CD8-positive, alpha-beta memory T cell (primary cell): ENCODE results near the gene SLIT2. TPM values are rescaled to one million over a fixed set of nuclear protein-coding genes. Genes with fewer than 3 reads are reported as not detected.

Source experiments
- CTCF ChIA-PET: fragments of 350-600 bp; sonication (Branson Sonifier 250); formaldehyde crosslinking; loops from one replicate; lab custom pipeline; 2021; ENCODE audit warnings: antibody characterized with exemption; lab: Charles Lee
- POLR2A ChIA-PET: fragments of 350-600 bp; sonication (Branson Sonifier 250); formaldehyde crosslinking; loops from one replicate; lab custom pipeline; 2021; ENCODE audit warnings: antibody characterized with exemption; lab: Charles Lee
- DNase-seq, 5 donors: peaks; one replicate each; pipeline versions ENCODE4 v3.0.0 to v3.0.0-alpha.2; 2020 to 2022; ENCODE audit warnings: mixed read lengths in 1 of 5
- H3K27ac ChIP-seq: one replicate; pipeline ENCODE4 v1.7.0; 2013; ENCODE audit warnings: low read depth, mild to moderate bottlenecking, low read length, moderate library complexity
- H3K27me3 ChIP-seq: 2 replicates; pipeline ENCODE4 v1.7.0; 2013; ENCODE audit warnings: low read length, mild to moderate bottlenecking; ENCODE audit not compliant: insufficient read depth, poor library complexity, severe bottlenecking
- H3K36me3 ChIP-seq: 2 replicates; pipeline ENCODE4 v1.7.0; 2013; ENCODE audit warnings: mild to moderate bottlenecking, low read length, moderate library complexity; ENCODE audit not compliant: insufficient read depth
- H3K4me1 ChIP-seq: 2 replicates; pipeline ENCODE4 v1.7.0; 2013; ENCODE audit warnings: mild to moderate bottlenecking, low read length, moderate library complexity; ENCODE audit not compliant: insufficient read depth
- H3K4me3 ChIP-seq: 2 replicates; pipeline ENCODE4 v1.7.0; 2013; ENCODE audit warnings: mild to moderate bottlenecking, low read length
- H3K9me3 ChIP-seq: 2 replicates; pipeline ENCODE4 v1.7.0; 2013; ENCODE audit warnings: mild to moderate bottlenecking, low read length
- H3K27ac Mint-ChIP-seq, 8 donors: one replicate each; pipeline ENCODE4 v1.8.0; 2020 to 2021; ENCODE audit warnings: mixed read lengths in 8 of 8, mild to moderate bottlenecking in 6 of 8, inconsistent platforms in 3 of 8, moderate library complexity in 3 of 8
- H3K27me3 Mint-ChIP-seq, 2 donors: one replicate each; pipeline ENCODE4 v1.8.0; 2020 to 2021; ENCODE audit warnings: mixed read lengths in 2 of 2, mild to moderate bottlenecking in 1 of 2, moderate library complexity in 1 of 2
- H3K36me3 Mint-ChIP-seq, 3 donors: one replicate each; pipeline ENCODE4 v1.8.0; 2020 to 2021; ENCODE audit warnings: mixed read lengths in 3 of 3, inconsistent platforms in 1 of 3, mild to moderate bottlenecking in 1 of 3
- H3K4me1 Mint-ChIP-seq, 3 donors: one replicate each; pipeline ENCODE4 v1.8.0; 2020 to 2021; ENCODE audit warnings: mixed read lengths in 3 of 3, inconsistent platforms in 1 of 3, mild to moderate bottlenecking in 1 of 3
- H3K4me3 Mint-ChIP-seq, 7 donors: one replicate each; pipeline ENCODE4 v1.8.0; 2020 to 2021; ENCODE audit warnings: mixed read lengths in 7 of 7, mild to moderate bottlenecking in 6 of 7, moderate library complexity in 4 of 7, inconsistent platforms in 2 of 7
- H3K9me3 Mint-ChIP-seq, 5 donors: one replicate each; pipeline ENCODE4 v1.8.0; 2020 to 2022; ENCODE audit warnings: mixed read lengths in 5 of 5, mild to moderate bottlenecking in 3 of 5, moderate library complexity in 2 of 5, inconsistent platforms in 1 of 5
- polyA plus RNA-seq: library from polyadenylated mRNA; unstranded; fragments of 300-500 nt; fragmentation: Illumina TruSeq; gene quantifications from one replicate; pipeline ENCODE4 v1.2.3, GENCODE V29; 2021
- total RNA-seq, 2 experiments: library from RNA; stranded (reverse); gene quantifications; one replicate each; pipeline ENCODE4 v1.2.3, GENCODE V29; 2021

The SLIT2 gene
- total and polyA plus RNA-seq, 3 experiments from 2014 or later, result not detected

- DNase-seq, result no peak
- peaks cover 4 to 11% (median 7%) of the 10 kb centered on the region in 5 donors for H3K9me3 Mint-ChIP-seq
- H3K27ac Mint-ChIP-seq, result no peak overlapping the region
- Histone ChIP-seq H3K4me3 (no peak overlapping the region), H3K36me3 (no peaks in the 10 kb centered on the region), H3K9me3 (no peaks in the 10 kb centered on the region), H3K27ac (no peak overlapping the region), H3K4me1 (no peaks in the 10 kb centered on the region), H3K27me3 (peaks cover 4% of the 10 kb centered on the region)
- CTCF ChIA-PET, result no interaction called here
- no peak overlapping the region for H3K4me3 Mint-ChIP-seq
- POLR2A ChIA-PET, result no interaction called here
- H3K4me1 Mint-ChIP-seq, result peaks cover 0 to 9% (median 2%) of the 10 kb centered on the region in 3 donors
- peaks cover 15 to 32% of the 10 kb centered on the region in 2 donors for H3K27me3 Mint-ChIP-seq
- no peaks in the 10 kb centered on the region for H3K36me3 Mint-ChIP-seq
Measured at GRCh38 chr4:20255823-20256222, 4.1 kb downstream of the SLIT2 start.

DNA sequence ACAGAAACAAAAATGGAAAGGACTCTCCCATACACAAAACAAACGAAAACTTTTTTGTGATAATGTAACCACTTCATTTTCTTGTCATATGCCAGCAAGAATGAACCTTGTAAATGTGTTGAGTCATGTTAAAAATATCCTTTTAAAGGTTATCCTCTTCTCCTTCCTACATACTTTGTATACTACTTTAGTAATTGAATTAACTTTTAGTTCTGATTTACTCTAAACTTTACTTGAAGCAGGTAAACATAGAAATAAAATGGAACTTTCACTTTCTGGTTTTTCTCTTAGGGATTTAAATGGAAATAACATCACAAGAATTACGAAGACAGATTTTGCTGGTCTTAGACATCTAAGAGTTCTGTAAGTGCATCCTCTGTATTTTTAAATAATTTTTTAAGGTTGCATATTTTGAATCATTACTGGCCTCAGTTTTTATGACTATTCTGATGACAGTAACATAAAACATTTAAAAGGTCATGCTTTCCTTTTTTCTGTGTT lies 4.7 kb downstream of the SLIT2 start:
- Histone ChIP-seq H3K4me1 (no peaks in the 10 kb centered on the region), H3K4me3 (no peak overlapping the region), H3K27ac (no peak overlapping the region), H3K9me3 (no peaks in the 10 kb centered on the region), H3K36me3 (no peaks in the 10 kb centered on the region), H3K27me3 (peaks cover 4% of the 10 kb centered on the region)
- ChIA-PET POLR2A (no interaction called here), CTCF (no interaction called here)
- Mint-ChIP-seq H3K9me3 (peaks cover 4 to 7% (median 5%) of the 10 kb centered on the region in 5 donors), H3K27ac (no peak overlapping the region), H3K4me3 (no peak overlapping the region), H3K27me3 (peaks cover 12 to 26% of the 10 kb centered on the region in 2 donors), H3K4me1 (peaks cover 0 to 4% (median 0%) of the 10 kb centered on the region in 3 donors), H3K36me3 (no peaks in the 10 kb centered on the region)
- DNase-seq, result no peak

DNA sequence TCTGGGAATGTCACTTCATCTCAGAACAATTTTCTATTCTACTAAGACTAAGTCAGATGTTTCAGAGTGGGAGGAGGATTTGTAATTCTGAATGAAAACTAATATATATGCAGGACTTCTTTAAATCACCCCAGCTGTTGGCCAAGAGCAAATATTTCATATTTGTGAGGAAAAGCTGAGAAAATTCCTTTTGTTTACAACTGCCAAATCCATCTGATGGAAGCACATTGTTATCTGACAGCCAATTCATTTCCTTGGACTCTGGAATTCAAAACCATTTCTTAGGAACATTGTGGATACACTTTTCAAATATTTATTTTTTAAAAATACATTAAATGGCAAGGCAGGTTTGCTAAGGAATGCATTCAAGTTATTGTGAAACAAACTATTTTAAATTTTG lies 8.0 kb downstream of the SLIT2 start:
- CTCF ChIA-PET, result no interaction called here
- Mint-ChIP-seq H3K27ac (no peak overlapping the region), H3K27me3 (peaks cover 4 to 10% of the 10 kb centered on the region in 2 donors), H3K36me3 (no peaks in the 10 kb centered on the region), H3K4me3 (no peak overlapping the region), H3K4me1 (no peaks in the 10 kb centered on the region), H3K9me3 (peaks cover 4 to 8% (median 5%) of the 10 kb centered on the region in 5 donors)
- H3K9me3 ChIP-seq, result no peaks in the 10 kb centered on the region
- no peaks in the 10 kb centered on the region for H3K4me1 ChIP-seq
- no peaks in the 10 kb centered on the region for H3K36me3 ChIP-seq
- H3K27ac ChIP-seq, result no peak overlapping the region
- DNase-seq, result no peak
- no peak overlapping the region for H3K4me3 ChIP-seq
- peaks cover 4% of the 10 kb centered on the region for H3K27me3 ChIP-seq
- POLR2A ChIA-PET, result no interaction called here

- Histone ChIP-seq H3K27me3 (no peaks in the 10 kb centered on the region), H3K36me3 (no peaks in the 10 kb centered on the region), H3K4me1 (no peaks in the 10 kb centered on the region), H3K9me3 (no peaks in the 10 kb centered on the region), H3K4me3 (no peak overlapping the region), H3K27ac (no peak overlapping the region)
- ChIA-PET CTCF (no interaction called here), POLR2A (no interaction called here)
- H3K27me3 Mint-ChIP-seq, result no peaks in the 10 kb centered on the region
- H3K4me3 Mint-ChIP-seq, result no peak overlapping the region
- H3K9me3 Mint-ChIP-seq, result peaks cover 0 to 8% (median 3%) of the 10 kb centered on the region in 5 donors
- no peaks in the 10 kb centered on the region for H3K4me1 Mint-ChIP-seq
- no peak overlapping the region for H3K27ac Mint-ChIP-seq
- DNase-seq, result no peak
- H3K36me3 Mint-ChIP-seq, result no peaks in the 10 kb centered on the region
Measured at GRCh38 chr4:20260821-20261220, 9.1 kb downstream of the SLIT2 start.

DNA sequence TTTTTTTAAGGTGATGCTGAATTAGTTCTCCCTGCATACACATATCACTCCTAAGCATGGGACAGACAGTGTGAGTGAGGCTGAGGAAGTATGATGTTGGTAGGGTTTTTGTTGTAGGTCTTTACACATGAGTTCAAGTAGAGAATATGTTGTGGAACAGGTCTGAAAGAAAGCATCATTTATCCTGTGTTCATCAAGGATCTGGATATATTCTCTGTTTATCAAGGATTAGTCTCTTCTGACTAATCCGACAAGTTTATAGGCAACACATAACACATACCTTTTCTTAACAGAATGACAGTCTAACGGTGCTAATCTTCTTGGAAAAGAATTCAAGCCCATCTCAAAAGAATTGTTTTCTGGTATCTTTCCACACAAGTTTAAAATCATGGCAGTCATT lies 10.5 kb downstream of the SLIT2 start:
- Histone ChIP-seq H3K36me3 (no peaks in the 10 kb centered on the region), H3K27ac (no peak overlapping the region), H3K4me3 (no peak overlapping the region), H3K9me3 (no peaks in the 10 kb centered on the region), H3K27me3 (no peaks in the 10 kb centered on the region), H3K4me1 (no peaks in the 10 kb centered on the region)
- H3K27me3 Mint-ChIP-seq, result no peaks in the 10 kb centered on the region
- DNase-seq, result no peak
- H3K9me3 Mint-ChIP-seq, result peaks cover 2 to 6% (median 3%) of the 10 kb centered on the region in 5 donors
- CTCF ChIA-PET, result no interaction called here
- H3K27ac Mint-ChIP-seq, result no peak overlapping the region
- no peaks in the 10 kb centered on the region for H3K36me3 Mint-ChIP-seq
- no peak overlapping the region for H3K4me3 Mint-ChIP-seq
- no peaks in the 10 kb centered on the region for H3K4me1 Mint-ChIP-seq
- POLR2A ChIA-PET, result no interaction called here

DNA sequence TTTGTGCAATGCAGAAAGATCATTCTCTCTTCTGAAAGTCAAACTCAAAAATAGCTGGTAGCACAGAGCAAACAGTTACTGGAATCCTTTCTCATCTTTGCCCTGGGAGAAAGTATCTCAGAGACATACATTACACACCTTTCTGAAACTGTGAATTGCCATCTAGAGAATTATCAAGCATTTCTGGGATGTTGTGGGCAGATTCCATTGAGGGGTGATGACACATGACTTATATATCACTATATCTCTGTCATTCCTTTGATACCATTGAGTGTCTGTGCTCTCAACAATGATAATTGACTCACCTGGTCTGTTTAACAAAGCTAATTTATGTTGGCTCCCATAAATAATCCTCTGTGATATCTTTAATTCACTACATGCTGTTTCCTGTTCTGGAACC lies 13.0 kb downstream of the SLIT2 start:
- Mint-ChIP-seq H3K4me3 (no peak overlapping the region), H3K9me3 (peaks cover 2 to 7% (median 3%) of the 10 kb centered on the region in 5 donors), H3K27me3 (no peaks in the 10 kb centered on the region), H3K4me1 (no peaks in the 10 kb centered on the region), H3K36me3 (no peaks in the 10 kb centered on the region), H3K27ac (no peak overlapping the region)
- Histone ChIP-seq H3K27me3 (no peaks in the 10 kb centered on the region), H3K27ac (no peak overlapping the region), H3K36me3 (no peaks in the 10 kb centered on the region), H3K9me3 (no peaks in the 10 kb centered on the region), H3K4me1 (no peaks in the 10 kb centered on the region), H3K4me3 (no peak overlapping the region)
- POLR2A ChIA-PET, result no interaction called here
- CTCF ChIA-PET, result no interaction called here
- DNase-seq, result no peak

DNA sequence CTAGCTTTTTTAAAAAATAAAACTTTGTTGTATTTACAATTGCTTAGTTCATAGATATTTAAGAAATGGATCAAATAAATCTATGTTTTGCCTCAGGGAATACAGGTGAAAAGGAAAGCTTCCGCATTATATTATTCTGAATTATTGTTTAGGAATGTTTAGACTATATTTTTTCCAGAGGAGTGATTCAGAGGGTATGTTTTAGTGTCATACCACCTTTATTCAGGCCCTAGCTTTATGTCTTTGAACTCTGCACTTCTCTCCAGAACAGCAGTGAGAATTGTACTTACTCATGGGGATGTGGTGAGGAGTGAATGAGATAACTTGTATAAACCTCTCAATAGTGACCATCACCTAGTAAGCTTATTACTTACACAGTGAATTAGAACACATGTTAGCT lies 14.0 kb downstream of the SLIT2 start:
- H3K9me3 ChIP-seq, result no peaks in the 10 kb centered on the region
- peaks cover 1 to 7% (median 3%) of the 10 kb centered on the region in 5 donors for H3K9me3 Mint-ChIP-seq
- no peaks in the 10 kb centered on the region for H3K4me1 Mint-ChIP-seq
- no peak overlapping the region for H3K27ac Mint-ChIP-seq
- H3K4me3 ChIP-seq, result no peak overlapping the region
- CTCF ChIA-PET, result no interaction called here
- no peaks in the 10 kb centered on the region for H3K27me3 Mint-ChIP-seq
- H3K36me3 ChIP-seq, result no peaks in the 10 kb centered on the region
- H3K4me1 ChIP-seq, result no peaks in the 10 kb centered on the region
- no peak overlapping the region for H3K4me3 Mint-ChIP-seq
- no peaks in the 10 kb centered on the region for H3K36me3 Mint-ChIP-seq
- no peak for DNase-seq
- H3K27me3 ChIP-seq, result no peaks in the 10 kb centered on the region
- POLR2A ChIA-PET, result no interaction called here
- H3K27ac ChIP-seq, result no peak overlapping the region

GRCh38 chr4:20266215-20267082 lies 14.7 kb downstream of the SLIT2 start:
- Mint-ChIP-seq H3K4me1 (no peaks in the 10 kb centered on the region), H3K36me3 (no peaks in the 10 kb centered on the region), H3K9me3 (peaks cover 0 to 7% (median 3%) of the 10 kb centered on the region in 5 donors), H3K4me3 (no peak overlapping the region), H3K27ac (no peak overlapping the region), H3K27me3 (no peaks in the 10 kb centered on the region)
- no peak for DNase-seq
- no peaks in the 10 kb centered on the region for H3K36me3 ChIP-seq
- no peak overlapping the region for H3K4me3 ChIP-seq
- H3K4me1 ChIP-seq, result no peaks in the 10 kb centered on the region
- ChIA-PET POLR2A (no interaction called here), CTCF (no interaction called here)
- no peaks in the 10 kb centered on the region for H3K9me3 ChIP-seq
- no peaks in the 10 kb centered on the region for H3K27me3 ChIP-seq
- no peak overlapping the region for H3K27ac ChIP-seq
